RPMI7951 (cell line): ENCODE results near the gene BTBD2. TPM values are rescaled to one million over a fixed set of nuclear protein-coding genes. Genes with fewer than 3 reads are reported as not detected.

Source experiments
- DNase-seq: peaks from one replicate; pipeline ENCODE4 v3.0.0-alpha.2; 2012; ENCODE audit warnings: low read depth
- total RNA-seq: library from RNA; depleted of rRNA; stranded (reverse); fragments of >200 nt; shearing (Covaris generic); gene quantifications from 2 replicates; pipeline ENCODE4 v1.2.3, GENCODE V29; 2014

Gene BTBD2
- total RNA-seq, 1 experiment from 2014 or later, result 37.0 TPM

GRCh38 chr19:2050991-2051772 lies 35.7 kb upstream of the BTBD2 start, which contains the start of gene MKNK2:
TSS of gene MKNK2 (minus strand) at chr19:2051244. CDS start at chr19:2050851, 393 bp downstream.
- DNase-seq, result peak; percentile 75

GRCh38 chr19:2050349-2050990 lies 35.0 kb upstream of the BTBD2 start:
- DNase-seq, result no peak

GRCh38 chr19:2049741-2050348 lies 34.3 kb upstream of the BTBD2 start:
- DNase-seq, result peak; percentile 74

- no peak for DNase-seq
These were observed 33.6 kb upstream of the BTBD2 start for GRCh38 chr19:2048959-2049740.

GRCh38 chr19:2048104-2048958 lies 32.8 kb upstream of the BTBD2 start:
- no peak for DNase-seq

GRCh38 chr19:2047449-2048103 lies 32.1 kb upstream of the BTBD2 start:
- DNase-seq, result peak; percentile 84

GRCh38 chr19:2047076-2047448 lies 31.5 kb upstream of the BTBD2 start:
- DNase-seq, result no peak

GRCh38 chr19:2046046-2046907 lies 30.8 kb upstream of the BTBD2 start:
- no peak for DNase-seq

GRCh38 chr19:2045501-2046045 lies 30.1 kb upstream of the BTBD2 start:
- no peak for DNase-seq

- DNase-seq, result no peak
These were observed 29.4 kb upstream of the BTBD2 start for GRCh38 chr19:2044709-2045500.

- DNase-seq, result no peak
These were observed 28.6 kb upstream of the BTBD2 start for GRCh38 chr19:2043961-2044708.

- DNase-seq, result no peak
These were observed 27.7 kb upstream of the BTBD2 start for GRCh38 chr19:2043251-2043641.

- no peak for DNase-seq
These were observed 27.2 kb upstream of the BTBD2 start for GRCh38 chr19:2042485-2043250.

- no peak for DNase-seq
These were observed 26.4 kb upstream of the BTBD2 start for GRCh38 chr19:2041683-2042484.

GRCh38 chr19:2041433-2041682 lies 25.8 kb upstream of the BTBD2 start:
- no peak for DNase-seq

GRCh38 chr19:2040647-2041432 lies 25.3 kb upstream of the BTBD2 start:
- no peak for DNase-seq
